DOHH2 (cell line): ENCODE data around the gene DFFB.

Experiments used
- CTCF ChIP-seq: fragments of 200-600 bp; sonication (generic); IDR thresholded peaks from one replicate; pipeline ENCODE4 v1.5.1; 2014; ENCODE audit warnings: antibody characterized with exemption, mild to moderate bottlenecking, low read depth, low read length; ENCODE audit not compliant: poor library complexity, severe bottlenecking
- EZH2phosphoT487 ChIP-seq: fragments of 200-600 bp; sonication (generic); IDR thresholded peaks from 2 replicates; pipeline ENCODE4 v1.6.1; 2017; ENCODE audit warnings: borderline replicate concordance, mild to moderate bottlenecking, antibody characterized with exemption, low read length, moderate library complexity, mixed read lengths

GRCh38 chr1:3928586-3928985 lies 71.3 kb downstream of the DFFB start:
- TF ChIP-seq CTCF (no peak), EZH2phosphoT487 (no peak)
